HepG2 (cell line): ENCODE results near the gene SYT11. TPM values are rescaled to one million over a fixed set of nuclear protein-coding genes. Genes with fewer than 3 reads are reported as not detected.
A peak's percentile ranks its signal among the peaks of the same experiment; 100 is the strongest.

Experiments used
- ATAC-seq: fragments of 200-7000 bp; cut with Tn5 transposase; 3 replicates; pipeline ENCODE4 v1.9.1; 2020; ENCODE audit warnings: mild to moderate bottlenecking, moderate library complexity
- BruUV-seq: library from RNA; stranded (reverse); fragments of 400-500 nt; replicated peaks from 2 replicates; lab custom pipeline; 2021; lab: Mats Ljungman, UMichigan
- CTCF ChIA-PET: fragments of 300-600 bp; formaldehyde crosslinking; extraction: SDS; loops from one replicate; lab custom pipeline; 2021; ENCODE audit warnings: low total read pairs, inconsistent platforms, low intra/inter-chr PET ratio; lab: Yijun Ruan, JAX
- POLR2A ChIA-PET: fragments of 350-600 bp; sonication (Branson Sonifier 250); formaldehyde crosslinking; loops from one replicate; lab custom pipeline; 2020; ENCODE audit warnings: antibody characterized with exemption, inconsistent platforms; lab: Yijun Ruan, JAX
- DNase-seq: peaks from one replicate; pipeline ENCODE4 v3.0.0-alpha.2; 2015; ENCODE audit warnings: low spot score
- FAIRE-seq: peaks from 3 replicates; lab custom pipeline; 2011; peaks lifted over from hg19 to GRCh38; lab: Jason Lieb, UNC
- H2AFZ ChIP-seq: one replicate; pipeline ENCODE4 v1.6.1; 2011; ENCODE audit warnings: low read length, inconsistent platforms
- H3K27ac ChIP-seq: fragments of 300-600 bp; 3 replicates; pipeline ENCODE4 v1.8.0; 2011; ENCODE audit warnings: mixed run types, mild to moderate bottlenecking, mixed read lengths, low read length, inconsistent platforms; ENCODE audit not compliant: insufficient read depth; ENCODE audit errors: extremely low read length
- H3K27me3 ChIP-seq, 2 experiments: fragments of 200-600 bp in 1 of 2; 2 replicates in 1 of 2; 3 replicates in 1 of 2; pipeline versions ENCODE4 v1.6.0 to v1.8.0; 2011; ENCODE audit warnings: low read length in 2 of 2, mild to moderate bottlenecking in 2 of 2, moderate library complexity in 2 of 2, inconsistent platforms in 1 of 2; ENCODE audit not compliant: insufficient read depth in 2 of 2, control insufficient read depth in 1 of 2
- H3K36me3 ChIP-seq, 2 experiments: fragments of 200-600 bp in 1 of 2; replicated peaks in 1 of 2; 2 replicates in 1 of 2; 3 replicates in 1 of 2; pipeline versions ENCODE4 v1.5.1 to v1.8.0; 2011; ENCODE audit warnings: low read length in 2 of 2, inconsistent platforms in 1 of 2; ENCODE audit not compliant: insufficient read depth in 2 of 2, control insufficient read depth in 1 of 2
- H3K4me1 ChIP-seq: 2 replicates; pipeline ENCODE4 v1.5.1; 2012; ENCODE audit warnings: low read length, inconsistent platforms; ENCODE audit not compliant: insufficient read depth
- H3K4me2 ChIP-seq: 2 replicates; pipeline ENCODE4 v1.6.0; 2011; ENCODE audit warnings: low read depth, low read length, inconsistent platforms
- H3K4me3 ChIP-seq, 3 experiments: fragments of 200-600 bp in 1 of 3; sonication (generic), shearing (Covaris generic) in 1 of 3; replicated peaks in 1 of 3; 2 replicates each; pipeline ENCODE4 v1.5.1; 2011 to 2016; ENCODE audit warnings: low read length in 3 of 3, inconsistent platforms in 2 of 3, low read depth in 2 of 3, mild to moderate bottlenecking in 2 of 3, control low read depth in 1 of 3, mixed read lengths in 1 of 3; ENCODE audit not compliant: insufficient read depth in 1 of 3
- H3K79me2 ChIP-seq: one replicate; pipeline ENCODE4 v1.6.1; 2011; ENCODE audit warnings: low read length, inconsistent platforms; ENCODE audit not compliant: insufficient read depth
- H3K9ac ChIP-seq: 2 replicates; pipeline ENCODE4 v1.6.0; 2011; ENCODE audit warnings: mild to moderate bottlenecking, low read depth, low read length, inconsistent platforms; ENCODE audit not compliant: insufficient read depth
- H3K9me3 ChIP-seq: 2 replicates; pipeline ENCODE4 v1.5.1; 2012; ENCODE audit warnings: mild to moderate bottlenecking, low read length
- H4K20me1 ChIP-seq: 2 replicates; pipeline ENCODE4 v1.6.0; 2011; ENCODE audit warnings: inconsistent platforms, mild to moderate bottlenecking, low read length, moderate library complexity; ENCODE audit not compliant: insufficient read depth
- CEBPG ChIP-seq: IDR thresholded peaks from 2 replicates; pipeline ENCODE4 v1.6.1; 2016
- NRL ChIP-seq: sonication (generic); formaldehyde crosslinking; IDR thresholded peaks from 2 replicates; pipeline ENCODE4 v1.5.0; 2020; ENCODE audit warnings: missing genetic modification reagents, mild to moderate bottlenecking, moderate library complexity, borderline replicate concordance
- SMC3 ChIP-seq: IDR thresholded peaks from 2 replicates; pipeline ENCODE4 v1.6.1; 2011; ENCODE audit warnings: low read length, improper control_type of control experiment
- ZNF703 ChIP-seq: sonication (generic); formaldehyde crosslinking; IDR thresholded peaks from 2 replicates; pipeline ENCODE4 v1.5.1; 2020; ENCODE audit warnings: missing genetic modification reagents, mild to moderate bottlenecking, moderate library complexity, borderline replicate concordance
- ZNF850 ChIP-seq: sonication (generic); formaldehyde crosslinking; conservative IDR thresholded peaks from 2 replicates; pipeline ENCODE4 v1.9.0; 2021; ENCODE audit warnings: mild to moderate bottlenecking, missing genetic modification reagents
- WGBS: methylation state at CpG from one replicate; pipeline ENCODE4 v1.1.6; 2017; ENCODE audit warnings: low lambda C conversion rate; 5-methylcytosine and 5-hydroxymethylcytosine counted together
- in situ Hi-C: cut with HindIII; loops from 2 replicates; pipeline ENCODE4 v1.10.0; 2017; ENCODE audit warnings: low pct_unique_long_range_greater_than_20kb; ENCODE audit not compliant: extremely low pct_ligation_motif_present
- intact Hi-C: fragments of 100-400 bp; cut with micrococcal nuclease; formaldehyde crosslinking; loops from one replicate; pipeline ENCODE4 v1.10.0; 2022; ENCODE audit not compliant: unreplicated experiment
- polyA plus RNA-seq, 8 experiments: library from polyadenylated mRNA; depleted of rRNA in 3 of 8; stranded (reverse) in 7 of 8; unstranded in 1 of 8; fragments of >200 nt; fragmentation: Illumina TruSeq in 4 of 8; extraction: Trizol in 4 of 8; gene quantifications; 2 replicates each; pipeline versions ENCODE4 v1.2.1 to v1.2.3, GENCODE V29; 2011 to 2016; ENCODE audit warnings: low read depth in 4 of 8, missing spikeins in 1 of 8, mixed read lengths in 1 of 8; ENCODE audit not compliant: insufficient read depth in 1 of 8
- total RNA-seq, 5 experiments: library from RNA; depleted of rRNA; stranded (reverse); fragments of >200 nt; fragmentation: Illumina TruSeq; extraction: Trizol; gene quantifications; 2 replicates each; pipeline ENCODE4 v1.2.3, GENCODE V29; 2016; ENCODE audit warnings: low read depth in 1 of 5

SYT11 gene
- total and polyA plus RNA-seq, 2 of the 13 experiments (the other 11 are each of a cell fraction or from before 2014, with no cell fraction given): 0.22 to 0.59 TPM

- Histone ChIP-seq H3K27ac (no peak overlapping the region), H3K9me3 (no peaks in the 10 kb centered on the region), H3K79me2 (no peaks in the 10 kb centered on the region), H3K36me3 (no peaks in the 10 kb centered on the region), H3K4me1 (peaks cover 45% of the 10 kb centered on the region), H4K20me1 (no peaks in the 10 kb centered on the region), H3K4me3 (no peak overlapping the region), H2AFZ (no peak overlapping the region), H3K9ac (no peak overlapping the region), H3K4me2 (no peak overlapping the region; the same call in 1 of the 2 replicates), H3K27me3 (peaks cover 0 to 8% of the 10 kb centered on the region in 2 experiments; a peak in 1 of 5 replicates)
- FAIRE-seq: no peak
- no TSS peak for BruUV-seq
- ATAC-seq: no peak
- no peak for DNase-seq
- CTCF ChIA-PET: no interaction called here
- TF ChIP-seq ZNF850 (CRISPR knock-in tag) (no peak), CEBPG (CRISPR knock-in tag) (0 out of 2 replicates have a peak, but pooled peaks have one; percentile 13)
- in situ Hi-C loops (no loop called here), intact Hi-C loops (no loop called here)
- WGBS: 45% methylated on average over 5 of the region's 5 CpGs
- POLR2A ChIA-PET: no interaction called here
Observed at GRCh38 chr1:155888481-155888880, 29.1 kb downstream of the SYT11 start.

- no peaks in the 10 kb centered on the region for H3K79me2 ChIP-seq
- no peaks in the 10 kb centered on the region for H4K20me1 ChIP-seq
- H3K4me2 ChIP-seq: no peak overlapping the region
- H2AFZ ChIP-seq: no peak overlapping the region
- DNase-seq (no peak), FAIRE-seq (no peak), ATAC-seq (no peak)
- CTCF ChIA-PET: no interaction called here
- no peak overlapping the region for H3K9ac ChIP-seq
- H3K36me3 ChIP-seq: no peaks in the 10 kb centered on the region
- H3K27ac ChIP-seq: no peak overlapping the region
- TF ChIP-seq NRL (CRISPR knock-in tag): no peak
- no peak for TF ChIP-seq SMC3
- no peak for TF ChIP-seq ZNF703 (CRISPR knock-in tag)
- BruUV-seq: no TSS peak
- POLR2A ChIA-PET: no interaction called here
- no peaks in the 10 kb centered on the region for H3K9me3 ChIP-seq
- WGBS: 50% methylated on average over 2 of the region's 2 CpGs
- H3K4me3 ChIP-seq: no peak overlapping the region
- intact Hi-C loops: no loop called here
- in situ Hi-C loops: no loop called here
- H3K27me3 ChIP-seq: peaks cover 0 to 8% of the 10 kb centered on the region in 2 experiments; a peak in 1 of 5 replicates
- H3K4me1 ChIP-seq: peaks cover 42% of the 10 kb centered on the region
Observed at GRCh38 chr1:155889566-155889965, 30.2 kb downstream of the SYT11 start.
